Measurements from ENCODE around the gene GJB5.
"Not testable (repeated sequence)": the region's sequence is repeated elsewhere in the genome, so short reads cannot be mapped to it uniquely, and the experiment has no call there.

The GJB5 gene

GRCh38 chr1:34762474-34763141, 7.8 kb downstream of the GJB5 start:
- no peak overlapping the region for H3K4me3 ChIP-seq
- TF ChIP-seq CTCF (IDR thresholded peaks at IDR 0.05), result no peak
- no peak overlapping the region for H3K27ac ChIP-seq
- no peak for DNase-seq (ENCODE audit: low spot score)

- no peak for DNase-seq (ENCODE audit: low spot score)
- no peak overlapping the region for H3K4me3 ChIP-seq
- TF ChIP-seq CTCF (IDR thresholded peaks at IDR 0.05), result no peak
- H3K27ac ChIP-seq, result no peak overlapping the region
Measured at GRCh38 chr1:34763142-34763781, 8.4 kb downstream of the GJB5 start.

DNA sequence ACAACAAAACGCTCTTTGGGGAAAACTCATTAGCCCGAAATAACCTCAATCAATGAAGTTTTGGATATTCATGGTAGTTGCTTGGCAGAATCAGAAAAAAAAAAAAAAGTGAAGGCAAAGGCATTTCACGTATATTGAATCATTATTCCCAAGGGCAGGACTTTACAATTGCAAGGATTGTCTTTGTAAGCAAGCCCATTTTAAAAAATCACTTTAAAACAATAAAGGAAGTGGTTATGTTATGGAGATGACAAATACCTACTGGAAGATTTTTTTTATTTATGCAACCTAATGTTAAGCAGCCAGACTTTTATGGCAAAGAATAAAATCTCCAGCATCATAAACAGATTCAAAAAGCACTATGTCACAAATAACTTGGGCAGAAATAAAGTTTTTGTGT, 14.0 kb downstream of the GJB5 start:
- DNase-seq (ENCODE audit: low spot score), result no peak
- TF ChIP-seq CTCF (IDR thresholded peaks at IDR 0.05), result no peak
- Histone ChIP-seq H3K4me3 (no peak overlapping the region), H3K27ac (no peak overlapping the region)

- Histone ChIP-seq H3K4me3 (no peak overlapping the region), H3K27ac (no peak overlapping the region)
- TF ChIP-seq CTCF (IDR thresholded peaks at IDR 0.05), result no peak
- DNase-seq (ENCODE audit: low spot score), result no peak
Measured at GRCh38 chr1:34770891-34771504, 16.2 kb downstream of the GJB5 start.

DNA sequence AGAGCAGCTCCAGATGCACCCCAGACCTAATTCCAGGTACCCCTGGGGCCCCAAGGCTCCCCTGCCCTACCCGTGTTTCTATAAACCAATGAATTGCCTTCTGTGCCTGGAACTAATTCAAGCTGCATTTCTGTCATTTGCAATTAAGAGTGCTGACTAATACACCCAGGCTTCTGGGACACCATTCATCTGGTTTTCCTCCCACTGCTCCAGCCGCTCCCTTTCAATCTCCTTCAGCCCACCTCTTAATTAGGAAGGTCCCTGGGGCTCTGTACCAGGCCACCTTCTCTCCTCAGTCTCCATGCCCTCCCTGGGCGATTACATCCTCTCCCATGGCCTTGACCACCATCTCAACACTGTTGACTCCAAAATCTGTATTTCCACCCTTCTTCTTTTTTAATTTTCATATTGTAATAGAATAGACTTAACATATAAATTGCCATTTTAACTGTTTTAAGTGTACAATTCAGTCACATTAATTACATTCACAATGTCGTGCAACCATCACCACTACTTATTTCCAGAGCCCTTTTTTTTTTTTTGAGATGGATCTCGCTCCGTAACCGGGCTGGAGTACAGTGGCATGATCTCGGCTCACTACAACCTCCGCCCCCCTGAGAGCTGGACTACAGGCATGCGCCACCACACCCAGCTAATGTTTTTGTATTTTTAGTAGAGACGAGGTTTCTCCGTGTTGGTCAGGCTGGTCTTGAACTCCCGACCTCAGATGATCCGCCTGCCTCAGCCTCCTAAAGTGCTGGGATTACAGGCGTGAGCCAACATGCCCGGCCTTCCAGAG, 16.9 kb downstream of the GJB5 start:
- TF ChIP-seq CTCF (IDR thresholded peaks at IDR 0.05), result no peak
- no peak for DNase-seq (ENCODE audit: low spot score)
- Histone ChIP-seq H3K27ac (no peak overlapping the region), H3K4me3 (no peak overlapping the region)

GRCh38 chr1:34773114-34773513, 18.3 kb downstream of the GJB5 start:
- not testable (repeated sequence) for H3K27ac ChIP-seq; DNase-seq (ENCODE audit: low spot score)

DNA sequence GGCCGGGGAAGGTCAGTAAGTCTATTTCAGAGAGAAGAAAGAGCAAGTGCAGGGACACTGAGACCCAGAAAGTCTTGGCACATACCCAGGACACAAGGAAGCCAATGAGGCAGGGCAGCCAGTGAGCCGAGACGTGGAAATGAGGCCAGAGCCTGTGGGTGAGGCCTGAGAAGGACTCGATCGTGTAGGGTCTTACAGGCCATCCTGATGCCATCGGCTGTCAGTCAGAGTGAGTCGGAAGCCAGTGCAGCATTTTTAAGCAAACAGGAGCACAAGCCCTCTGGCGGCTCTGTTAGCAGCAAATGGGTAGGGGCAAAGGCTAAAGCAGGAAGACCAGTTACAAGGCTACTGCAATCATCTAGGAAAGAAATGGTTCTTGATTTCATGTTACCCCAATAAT, 20.1 kb downstream of the GJB5 start:
- DNase-seq (ENCODE audit: low spot score), result no peak
- TF ChIP-seq CTCF (IDR thresholded peaks at IDR 0.05), result no peak
- Histone ChIP-seq H3K27ac (no peak overlapping the region), H3K4me3 (no peak overlapping the region)

More at GRCh38 chr1:34773114-34773513, 18.3 kb downstream of the GJB5 start:
- H3K4me3 ChIP-seq, result not testable (repeated sequence)

Data from coronary artery (tissue), 2 donors.